Gastroesophageal sphincter (tissue), 4 donors: ENCODE data around the gene KCND3. TPM values are rescaled to one million over a fixed set of nuclear protein-coding genes. Genes with fewer than 3 reads are reported as not detected.

Source experiments
- ATAC-seq: fragments of 150-250 bp; one replicate; pipeline ENCODE4 v1.9.1; 2016; ENCODE audit warnings: mild to moderate bottlenecking, moderate library complexity
- H3K27ac ChIP-seq, 4 donors: fragments of 200-600 bp; sonication (generic) in 3 of 4; 1 replicate in 3 of 4; 2 replicates in 1 of 4; pipeline ENCODE4 v1.5.1; 2016 to 2019
- H3K27me3 ChIP-seq: fragments of 200-600 bp; sonication (generic); one replicate; pipeline ENCODE4 v1.5.1; 2019
- H3K36me3 ChIP-seq, 2 donors: fragments of 200-600 bp; sonication (generic); one replicate each; pipeline ENCODE4 v1.5.1; 2019; ENCODE audit warnings: control low read depth in 1 of 2
- H3K4me1 ChIP-seq, 3 donors: fragments of 200-600 bp; sonication (generic); 1 replicate in 2 of 3; 2 replicates in 1 of 3; pipeline ENCODE4 v1.5.1; 2016 to 2019; ENCODE audit warnings: control low read depth in 2 of 3
- H3K4me3 ChIP-seq, 2 donors: fragments of 200-600 bp; sonication (generic); one replicate each; pipeline ENCODE4 v1.5.1; 2019; ENCODE audit warnings: mild to moderate bottlenecking in 1 of 2, moderate library complexity in 1 of 2
- H3K9me3 ChIP-seq, 3 donors: fragments of 200-600 bp; sonication (generic); one replicate each; pipeline ENCODE4 v1.5.1; 2017 to 2019; ENCODE audit warnings: control low read depth in 2 of 3
- EP300 ChIP-seq: sonication (generic); formaldehyde crosslinking; IDR thresholded peaks from one replicate; pipeline ENCODE4 v1.6.1; 2017; ENCODE audit warnings: antibody characterized with exemption, mild to moderate bottlenecking
- POLR2A ChIP-seq, 2 donors: fragments of 450-650 bp; IDR thresholded peaks; one replicate each; pipeline ENCODE4 v1.6.1; 2017; ENCODE audit warnings: antibody characterized with exemption in 2 of 2, mild to moderate bottlenecking in 2 of 2, moderate library complexity in 1 of 2
- POLR2AphosphoS5 ChIP-seq: sonication (generic); formaldehyde crosslinking; IDR thresholded peaks from one replicate; pipeline ENCODE4 v1.6.1; 2017; ENCODE audit warnings: antibody characterized with exemption
- WGBS, 2 donors: methylation state at CpG; one replicate each; pipeline ENCODE4 v1.1.5; 2018; ENCODE audit warnings: low coverage in 1 of 2; 5-methylcytosine and 5-hydroxymethylcytosine counted together
- total RNA-seq, 4 donors: library from RNA; depleted of rRNA; stranded (reverse); fragments of >200 nt; gene quantifications; one replicate each; pipeline ENCODE4 v1.1.0, GENCODE V29; 2016
- TF ChIP-seq, protein P1 (sequence below), 4 experiments: fragments of 200-600 bp in 2 of 4; fragments of 450-650 bp in 2 of 4; sonication (generic) in 1 of 4; IDR thresholded peaks; one replicate each; pipeline ENCODE4 v1.5.1; 2017 to 2019; ENCODE audit warnings: antibody characterized with exemption in 4 of 4, mild to moderate bottlenecking in 2 of 4, moderate library complexity in 2 of 4

KCND3 gene
- total RNA-seq, 4 donors from 2014 or later, result 36.2 to 58.7 (median 57.4) TPM

DNA sequence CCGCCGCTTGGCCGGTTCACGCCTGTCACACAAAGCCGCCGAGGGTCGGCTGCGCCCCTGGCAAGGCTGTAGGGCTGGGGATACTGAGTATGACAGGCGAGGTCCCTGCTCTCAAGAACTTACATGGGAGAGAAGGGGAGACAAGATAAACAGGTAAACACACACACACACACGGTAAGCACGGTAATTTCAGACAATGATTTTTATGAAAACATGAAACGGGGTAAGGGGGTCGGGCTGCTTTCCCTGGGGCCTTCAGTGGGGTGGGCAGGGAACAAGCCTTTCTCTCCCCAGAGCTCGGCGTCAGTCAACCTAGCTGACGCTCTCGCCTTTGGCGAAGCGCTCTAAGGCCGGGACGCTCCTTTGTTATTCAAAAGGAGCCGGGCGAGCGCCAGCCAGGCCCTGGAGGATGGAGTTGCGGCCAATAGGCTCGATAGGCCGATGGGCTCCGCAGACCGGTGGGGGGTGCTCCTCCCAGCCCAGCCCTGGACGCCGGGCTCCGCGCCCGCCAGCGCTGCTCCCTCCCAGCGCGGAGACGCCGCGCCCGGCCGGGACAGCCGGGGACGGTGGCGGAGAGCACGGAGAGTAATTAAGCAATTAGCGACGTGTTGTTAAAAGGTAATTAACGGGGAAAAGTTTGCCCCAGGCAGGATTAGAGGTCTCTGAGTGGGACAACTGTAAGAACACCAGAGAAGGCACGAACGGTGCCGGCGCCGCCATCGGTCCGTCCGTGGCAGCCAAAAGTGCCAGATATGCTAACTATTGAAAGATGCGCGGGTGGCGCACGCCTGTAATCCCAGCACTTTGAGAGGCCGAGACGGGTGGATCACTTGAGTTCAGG is 249.3 kb downstream of the KCND3 start:
- Histone ChIP-seq H3K4me1 (peaks cover 0 to 53% (median 24%) of the 10 kb centered on the region in 3 donors), H3K9me3 (no peaks in the 10 kb centered on the region), H3K27me3 (no peaks in the 10 kb centered on the region), H3K36me3 (peaks cover 0 to 3% of the 10 kb centered on the region in 2 donors), H3K4me3 (peak overlapping the region; percentile 79 to 82), H3K27ac (peak overlapping the region; percentile 91 to 97 (median 92))
- TF ChIP-seq, protein P1, sequence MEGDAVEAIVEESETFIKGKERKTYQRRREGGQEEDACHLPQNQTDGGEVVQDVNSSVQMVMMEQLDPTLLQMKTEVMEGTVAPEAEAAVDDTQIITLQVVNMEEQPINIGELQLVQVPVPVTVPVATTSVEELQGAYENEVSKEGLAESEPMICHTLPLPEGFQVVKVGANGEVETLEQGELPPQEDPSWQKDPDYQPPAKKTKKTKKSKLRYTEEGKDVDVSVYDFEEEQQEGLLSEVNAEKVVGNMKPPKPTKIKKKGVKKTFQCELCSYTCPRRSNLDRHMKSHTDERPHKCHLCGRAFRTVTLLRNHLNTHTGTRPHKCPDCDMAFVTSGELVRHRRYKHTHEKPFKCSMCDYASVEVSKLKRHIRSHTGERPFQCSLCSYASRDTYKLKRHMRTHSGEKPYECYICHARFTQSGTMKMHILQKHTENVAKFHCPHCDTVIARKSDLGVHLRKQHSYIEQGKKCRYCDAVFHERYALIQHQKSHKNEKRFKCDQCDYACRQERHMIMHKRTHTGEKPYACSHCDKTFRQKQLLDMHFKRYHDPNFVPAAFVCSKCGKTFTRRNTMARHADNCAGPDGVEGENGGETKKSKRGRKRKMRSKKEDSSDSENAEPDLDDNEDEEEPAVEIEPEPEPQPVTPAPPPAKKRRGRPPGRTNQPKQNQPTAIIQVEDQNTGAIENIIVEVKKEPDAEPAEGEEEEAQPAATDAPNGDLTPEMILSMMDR (IDR thresholded peaks at IDR 0.05), result peak in 2 of 4 experiments; percentile 15 to 29
- no peak for TF ChIP-seq POLR2AphosphoS5
- WGBS, 2 donors, result 0 to 7% methylated on average over 11 to 18 of the region's 63 CpGs
- peak; percentile 71 for ATAC-seq

GRCh38 chr1:111739194-111739924 is 250.1 kb downstream of the KCND3 start, which contains the start of gene INKA2:
INKA2 (minus strand) TSS chr1:111739395; CDS start chr1:111739242, 153 bp downstream.
- peaks cover 0 to 3% of the 10 kb centered on the region in 2 donors for H3K36me3 ChIP-seq
- H3K4me1 ChIP-seq, result peaks cover 0 to 61% (median 25%) of the 10 kb centered on the region in 3 donors
- WGBS, 2 donors, result 0% methylated on average over 13 of the region's 59 CpGs; no CpG with 5 or more reads in 1 of the 2 donors
- H3K27ac ChIP-seq, result peak within 1 kb of the TSS; percentile 91 to 97 (median 92)
- peak; percentile 88 for ATAC-seq
- no peaks in the 10 kb centered on the region for H3K9me3 ChIP-seq
- TF ChIP-seq EP300 (no peak), POLR2A (IDR thresholded peaks at IDR 0.05) (peak; percentile 77 to 87), POLR2AphosphoS5 (peak; percentile 82)
- TF ChIP-seq, protein P1 (IDR thresholded peaks at IDR 0.05), result peak in 3 of 4 experiments; percentile 2 to 24 (median 4)
- H3K27me3 ChIP-seq, result no peaks in the 10 kb centered on the region
- H3K4me3 ChIP-seq, result peak within 1 kb of the TSS; percentile 79 to 82

- Histone ChIP-seq H3K27me3 (no peaks in the 10 kb centered on the region), H3K4me3 (peak overlapping the region; percentile 79 to 82), H3K27ac (peak overlapping the region; percentile 91 to 97 (median 92)), H3K4me1 (peaks cover 0 to 68% (median 32%) of the 10 kb centered on the region in 3 donors), H3K36me3 (peaks cover 0 to 3% of the 10 kb centered on the region in 2 donors), H3K9me3 (no peaks in the 10 kb centered on the region)
- ATAC-seq, result peak; percentile 75
- 0% methylated on average over 2 to 9 of the region's 61 CpGs for WGBS, 2 donors
- TF ChIP-seq POLR2AphosphoS5 (peak; percentile 80), POLR2A (IDR thresholded peaks at IDR 0.05) (peak; percentile 43 to 60), EP300 (no peak)
- TF ChIP-seq, protein P1 (IDR thresholded peaks at IDR 0.05), result peak in 2 of 4 experiments; percentile 11 to 41
Observed at GRCh38 chr1:111738436-111739193, 250.9 kb downstream of the KCND3 start.

DNA sequence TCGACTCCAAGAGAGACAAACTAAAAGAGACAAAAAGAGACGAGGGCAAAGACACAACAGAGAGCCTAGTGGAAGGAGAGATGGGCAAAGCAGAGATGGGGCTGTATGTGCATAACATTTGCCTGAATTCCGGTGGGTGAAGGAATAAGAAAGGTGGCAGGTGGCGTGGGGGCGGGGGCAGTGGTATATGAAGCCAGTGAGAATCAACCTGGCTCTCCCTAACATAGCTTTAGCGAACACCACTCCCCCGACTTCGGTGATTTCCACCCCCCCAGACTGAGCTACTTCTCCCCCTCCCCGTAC is 251.4 kb downstream of the KCND3 start:
- ATAC-seq, result no peak
- 0 to 19% methylated on average over 4 to 5 of the region's 9 CpGs for WGBS, 2 donors

More for the DNA sequence above, 251.4 kb downstream of the KCND3 start:
- Histone ChIP-seq H3K27ac (peak overlapping the region; percentile 91 to 97 (median 92)), H3K4me3 (peak overlapping the region; percentile 79 to 82), H3K9me3 (no peaks in the 10 kb centered on the region), H3K4me1 (peaks cover 0 to 74% (median 38%) of the 10 kb centered on the region in 3 donors), H3K27me3 (no peaks in the 10 kb centered on the region), H3K36me3 (peaks cover 0 to 3% of the 10 kb centered on the region in 2 donors)
- TF ChIP-seq POLR2A (IDR thresholded peaks at IDR 0.05), result no peak
- TF ChIP-seq, protein P1 (IDR thresholded peaks at IDR 0.05), result no peak
